GM21390 (cell line): ENCODE measurements around the gene IL17REL.

Experiments used
- ATAC-seq: cut with Tn5 transposase; IDR thresholded peaks from one replicate; pipeline ENCODE4 v1.9.1; 2021; ENCODE audit not compliant: unreplicated experiment

IL17REL gene

GRCh38 chr22:49958931-49959781 lies 53.4 kb downstream of the IL17REL start:
- ATAC-seq, result no peak

GRCh38 chr22:49958366-49958921 lies 54.1 kb downstream of the IL17REL start:
- no peak for ATAC-seq

- no peak for ATAC-seq
These were observed 54.7 kb downstream of the IL17REL start for GRCh38 chr22:49957826-49958365.

- no peak for ATAC-seq
These were observed 55.4 kb downstream of the IL17REL start for GRCh38 chr22:49956914-49957825.

- no peak for ATAC-seq
These were observed 56.2 kb downstream of the IL17REL start for GRCh38 chr22:49956418-49956770.

GRCh38 chr22:49955581-49956417 lies 56.8 kb downstream of the IL17REL start:
- ATAC-seq, result no peak

GRCh38 chr22:49954991-49955580 lies 57.5 kb downstream of the IL17REL start:
- no peak for ATAC-seq

GRCh38 chr22:49954354-49954753 lies 58.2 kb downstream of the IL17REL start:
- ATAC-seq, result no peak

- ATAC-seq, result no peak
These were observed 58.8 kb downstream of the IL17REL start for GRCh38 chr22:49953680-49954344.

- ATAC-seq, result no peak
These were observed 59.4 kb downstream of the IL17REL start for GRCh38 chr22:49953027-49953679.

GRCh38 chr22:49951986-49952896 lies 60.3 kb downstream of the IL17REL start:
- no peak for ATAC-seq

- no peak for ATAC-seq
These were observed 60.9 kb downstream of the IL17REL start for GRCh38 chr22:49951678-49951985.

- ATAC-seq, result no peak
These were observed 61.4 kb downstream of the IL17REL start for GRCh38 chr22:49951000-49951677.

GRCh38 chr22:49950396-49950994 lies 62.1 kb downstream of the IL17REL start:
- ATAC-seq, result no peak

- no peak for ATAC-seq
These were observed 62.7 kb downstream of the IL17REL start for GRCh38 chr22:49949914-49950292.

- no peak for ATAC-seq
These were observed 63.3 kb downstream of the IL17REL start for GRCh38 chr22:49948958-49949913.
